Glomerular visceral epithelial cell (primary cell): ENCODE results near the gene GPR17.

ENCODE experiments used
- DNase-seq: peaks from one replicate; pipeline ENCODE4 v3.0.0-alpha.2; 2016; ENCODE audit errors: extremely low spot score

Gene GPR17

DNA sequence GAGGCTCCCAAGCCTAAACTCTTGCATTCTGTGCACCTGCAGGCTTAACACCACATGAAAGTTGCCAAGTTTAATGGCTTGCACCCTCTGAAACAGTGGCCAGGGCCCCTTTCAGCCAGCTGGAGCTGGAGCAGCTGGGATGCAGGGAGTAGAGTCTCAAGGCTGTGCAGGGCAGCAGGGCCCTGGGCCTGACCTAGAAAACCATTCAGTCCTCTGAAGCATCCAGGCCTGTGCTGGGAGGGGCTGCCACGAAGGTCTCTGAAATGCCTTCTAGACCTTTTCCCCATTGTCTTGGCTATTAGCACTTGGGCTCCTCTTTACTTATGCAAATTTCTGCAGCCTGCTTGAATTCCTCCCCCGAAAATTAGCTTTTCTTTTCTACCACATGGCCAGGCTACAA is 44.7 kb downstream of the GPR17 start:
- no peak for DNase-seq

DNA sequence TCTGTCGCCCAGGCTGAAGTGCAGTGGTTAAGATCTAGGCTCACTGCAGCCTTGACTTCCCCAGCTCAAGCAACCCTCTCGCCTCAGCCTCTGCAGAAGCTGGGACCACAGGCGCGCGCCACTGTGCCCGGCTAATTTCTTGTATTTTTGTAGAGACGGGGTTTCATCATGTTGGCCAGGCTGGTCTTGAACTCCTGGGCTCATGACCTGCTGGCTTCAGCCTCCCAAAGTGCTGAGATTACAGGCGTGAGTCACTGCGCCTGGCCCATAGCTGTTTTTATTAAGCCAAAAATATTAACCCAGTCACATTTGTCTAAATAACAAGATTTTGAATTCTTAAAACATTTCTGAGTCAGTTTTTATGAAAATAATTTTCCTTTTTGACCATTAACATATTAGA is 49.0 kb downstream of the GPR17 start:
- no peak for DNase-seq

DNA sequence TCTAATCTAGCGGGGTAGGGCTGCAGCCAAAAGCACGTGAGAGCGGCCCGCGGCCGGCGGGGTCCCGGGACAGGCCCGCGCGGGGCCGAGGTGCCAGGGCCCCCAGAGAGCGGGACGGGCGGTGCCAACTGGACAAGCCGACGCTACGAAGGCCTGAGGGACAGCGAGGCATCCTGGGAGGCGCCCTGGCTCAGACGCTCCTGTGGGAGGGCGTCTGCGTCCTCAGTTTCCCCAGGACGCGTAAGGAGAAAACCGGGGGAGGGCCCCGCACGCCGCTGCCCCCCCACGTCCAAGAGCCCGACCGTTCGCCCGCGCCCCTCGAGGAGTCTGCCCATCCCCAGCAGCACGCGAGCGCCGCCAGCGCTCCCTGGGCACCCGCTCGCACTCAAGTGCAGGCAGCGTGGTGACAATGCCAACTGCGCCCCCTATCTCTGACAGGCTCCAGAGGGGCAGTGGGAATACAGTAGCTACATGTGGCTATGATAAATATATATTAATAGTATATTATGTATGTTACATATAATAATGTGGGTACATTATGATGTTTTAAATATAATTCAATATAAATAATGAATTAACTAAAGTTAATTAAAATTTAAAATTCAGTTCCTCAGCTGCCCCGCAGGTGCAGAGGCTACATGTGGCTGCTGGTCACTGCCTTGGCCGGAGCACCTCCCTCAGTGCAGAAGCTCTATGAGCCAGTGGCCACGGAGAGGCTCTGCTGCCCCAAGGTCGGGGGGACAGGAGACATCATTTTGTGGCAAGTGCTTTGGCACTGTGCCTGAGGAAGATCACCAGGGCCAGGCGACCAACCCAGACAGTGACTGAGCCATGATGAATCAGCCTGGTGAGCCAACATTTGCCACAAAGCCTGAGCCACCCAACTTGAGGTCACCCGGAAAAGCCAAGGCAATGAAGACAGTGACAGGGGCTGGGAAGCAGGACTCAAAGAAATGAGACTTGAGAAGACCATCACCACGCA is 49.8 kb downstream of the GPR17 start:
- peak; percentile 62 for DNase-seq

DNA sequence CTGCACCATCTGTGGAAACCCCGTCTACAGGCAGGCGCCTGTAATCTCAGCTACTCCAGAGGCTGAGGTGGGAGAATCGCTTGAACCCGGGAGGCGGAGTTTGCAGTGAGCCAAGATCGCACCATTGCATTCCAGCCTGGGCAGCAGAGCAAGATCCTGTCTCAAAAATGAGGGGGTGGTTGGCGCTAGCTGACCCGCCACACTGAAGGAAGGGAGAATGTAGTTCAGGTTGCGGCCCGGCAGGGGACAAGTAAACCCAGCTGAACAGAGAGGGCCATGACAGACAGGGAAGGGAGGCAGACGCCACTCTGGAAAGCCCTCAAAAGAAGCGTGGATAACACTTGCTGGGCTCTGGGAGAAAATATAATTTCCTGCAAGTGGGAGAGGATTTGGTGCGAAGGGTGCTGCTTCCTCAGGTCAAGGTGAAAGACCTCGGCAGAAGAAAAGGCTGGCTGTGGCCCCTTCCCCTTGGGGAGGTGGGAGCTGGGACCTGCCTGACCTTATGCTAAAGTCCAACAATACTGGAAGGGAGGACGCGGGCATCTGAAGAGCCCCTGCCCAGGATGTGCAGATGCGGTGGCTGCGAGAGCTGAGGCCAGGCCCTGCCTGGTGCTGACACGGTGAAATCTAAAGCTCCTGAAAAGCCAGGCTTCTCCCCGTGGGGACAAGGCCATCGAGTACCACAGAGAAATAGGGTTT is 51.7 kb downstream of the GPR17 start:
- no peak for DNase-seq

DNA sequence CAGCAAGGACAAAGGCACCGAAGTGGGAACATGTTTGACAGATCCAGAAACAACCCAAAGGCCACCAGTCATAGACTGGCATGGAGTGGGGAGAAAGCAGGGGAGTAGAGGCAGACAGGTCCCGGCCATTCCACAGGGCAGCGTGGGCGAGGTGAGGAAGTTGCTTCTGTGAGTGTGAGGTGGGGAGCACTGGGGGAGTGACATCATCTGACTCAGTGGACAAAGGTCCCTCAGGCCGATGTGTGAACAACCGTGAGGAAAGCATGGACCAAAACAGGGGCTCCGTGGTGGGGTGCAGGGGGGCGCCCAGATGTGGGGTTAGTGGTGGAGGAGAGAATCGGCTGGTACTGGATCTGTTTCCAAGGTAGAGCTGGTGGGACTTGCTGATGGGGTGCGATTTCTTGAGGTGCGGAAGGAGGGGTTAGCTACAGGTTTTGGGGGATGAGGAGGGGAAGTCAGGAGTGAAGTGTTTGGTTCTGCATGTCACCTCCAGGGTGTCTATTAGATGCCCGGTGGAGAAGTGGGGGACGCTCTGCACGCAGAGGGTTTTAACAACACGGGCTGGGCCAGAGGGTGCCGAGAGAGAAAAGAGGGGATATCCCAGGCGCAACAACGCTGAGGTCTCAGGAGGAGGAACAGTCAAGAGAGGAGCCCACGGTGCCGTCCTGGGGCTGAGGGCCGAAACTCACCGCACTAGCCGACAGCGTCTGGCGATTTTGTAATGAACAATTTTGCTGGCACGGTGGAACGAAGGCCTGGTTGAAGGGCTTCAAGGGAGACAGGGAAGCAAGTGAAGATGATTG is 52.8 kb downstream of the GPR17 start:
- DNase-seq: no peak

DNA sequence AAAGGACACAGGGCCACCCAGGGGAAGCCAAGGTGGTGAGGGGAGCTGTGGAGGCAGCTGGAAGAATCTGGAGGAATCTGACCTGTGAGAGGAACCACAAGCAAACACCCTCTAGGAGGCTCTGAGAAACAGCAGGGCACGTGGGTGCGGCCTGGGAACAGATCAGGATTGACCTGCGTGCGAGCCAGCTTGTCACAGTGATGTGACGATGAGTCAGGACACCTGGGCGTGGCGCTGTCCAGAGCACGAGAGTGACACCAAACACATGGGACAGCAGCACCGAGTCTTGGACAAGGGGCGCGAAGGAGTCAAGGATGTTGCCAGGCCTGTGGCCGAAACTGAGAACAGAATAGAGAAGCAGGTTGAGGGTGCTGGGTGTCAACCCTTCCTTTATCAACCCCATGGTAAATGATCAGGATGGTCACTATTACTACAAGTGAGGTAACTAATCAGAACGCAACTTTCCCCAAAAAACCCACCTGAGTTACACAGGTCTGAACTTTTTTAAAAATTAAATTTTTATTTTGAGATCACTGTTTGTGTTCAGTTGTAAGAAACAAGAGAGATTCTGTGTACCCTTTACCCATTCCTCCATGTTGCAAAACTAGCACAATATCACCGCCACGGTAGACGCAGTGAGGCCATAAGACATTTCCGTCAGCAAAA is 54.7 kb downstream of the GPR17 start:
- peak; percentile 16 for DNase-seq

DNA sequence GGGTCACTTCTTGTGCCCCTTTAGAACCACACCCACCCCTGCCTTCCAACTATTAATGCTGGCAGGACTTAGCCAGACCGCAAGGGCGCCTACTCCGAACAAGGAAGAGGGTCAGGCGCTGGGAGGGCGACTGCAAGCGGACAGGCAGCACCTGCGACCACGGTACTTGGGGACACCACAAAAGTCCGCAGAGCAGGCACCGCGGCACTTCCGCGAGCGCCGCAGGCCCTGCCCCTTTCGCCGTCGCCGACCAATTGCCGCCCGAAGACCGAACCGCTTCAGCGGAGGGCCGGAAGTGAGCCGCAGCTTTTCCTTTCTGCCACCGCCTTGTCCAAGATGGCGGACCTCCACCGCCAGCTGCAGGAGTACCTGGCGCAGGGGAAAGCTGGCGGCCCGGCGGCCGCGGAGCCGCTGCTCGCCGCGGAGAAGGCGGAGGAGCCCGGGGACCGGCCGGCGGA is 55.3 kb downstream of the GPR17 start, which contains the start of gene SFT2D3:
TSS of gene SFT2D3 (plus strand) at position 305 of the 458 bp plus-strand sequence. CDS start at position 337, 32 bp downstream.
- peak; percentile 94 for DNase-seq

DNA sequence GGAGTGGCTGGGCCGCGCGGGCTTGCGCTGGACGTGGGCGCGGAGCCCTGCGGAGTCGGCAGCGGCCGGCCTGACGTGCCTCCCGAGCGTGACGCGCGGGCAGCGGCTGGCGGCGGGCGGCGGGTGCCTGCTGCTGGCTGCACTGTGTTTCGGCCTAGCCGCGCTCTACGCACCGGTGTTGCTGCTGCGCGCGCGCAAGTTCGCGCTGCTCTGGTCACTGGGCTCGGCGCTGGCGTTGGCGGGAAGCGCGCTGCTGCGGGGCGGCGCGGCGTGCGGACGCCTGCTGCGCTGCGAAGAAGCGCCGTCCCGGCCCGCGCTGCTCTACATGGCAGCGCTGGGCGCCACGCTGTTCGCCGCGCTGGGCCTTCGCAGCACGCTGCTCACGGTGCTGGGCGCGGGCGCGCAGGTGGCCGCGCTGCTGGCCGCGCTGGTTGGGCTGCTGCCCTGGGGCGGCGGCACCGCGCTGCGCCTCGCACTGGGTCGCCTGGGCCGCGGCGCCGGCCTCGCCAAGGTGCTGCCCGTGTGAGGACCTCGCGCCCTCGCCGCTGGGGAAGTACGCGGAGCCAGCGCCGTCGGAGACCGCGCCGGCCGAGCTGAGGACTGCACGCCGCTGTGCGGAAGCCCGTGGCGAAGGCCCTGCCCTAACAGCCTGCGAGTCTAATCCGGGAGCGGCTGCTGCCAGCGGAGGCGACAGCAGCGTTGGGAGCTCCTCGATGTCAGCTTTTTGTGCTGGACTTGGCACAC is 55.9 kb downstream of the GPR17 start:
- peak; percentile 78 for DNase-seq
